ENCODE results near the gene MAFF. TPM values are rescaled to one million over a fixed set of nuclear protein-coding genes. Genes with fewer than 3 reads are reported as not detected.

The MAFF gene
- total RNA-seq, 1 experiment from 2014 or later: 6.4 TPM

DNA sequence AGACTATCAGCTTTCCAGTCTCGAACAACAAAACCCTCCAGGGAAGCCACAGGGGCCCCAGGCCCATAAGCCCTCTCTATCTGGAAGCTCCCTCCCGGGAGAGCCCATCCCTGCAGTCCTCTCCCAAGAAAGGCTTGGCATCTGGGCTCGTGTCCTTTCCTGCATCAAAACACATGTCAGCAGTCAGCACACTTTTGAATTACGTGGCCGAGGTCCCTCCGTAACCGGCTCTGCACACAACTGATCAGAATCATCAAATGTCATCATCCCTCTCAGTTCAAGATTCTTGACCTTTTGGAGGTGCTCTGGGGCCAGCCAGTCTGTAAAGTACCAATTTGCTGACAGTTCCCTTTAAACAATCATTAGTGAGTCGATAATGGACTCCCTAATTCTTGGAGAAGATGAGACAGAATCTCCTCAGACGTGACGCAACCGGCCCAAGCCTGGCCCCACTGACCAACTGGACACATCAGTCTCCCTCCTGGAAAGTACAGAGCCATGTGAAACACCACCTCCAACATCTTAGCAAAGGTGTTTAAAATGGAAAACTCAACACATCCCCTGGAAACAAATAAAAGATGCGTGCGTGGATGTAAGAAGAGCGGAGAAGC, 33.6 kb downstream of the MAFF start:
- BruUV-seq (replicated peaks): no TSS peak

DNA sequence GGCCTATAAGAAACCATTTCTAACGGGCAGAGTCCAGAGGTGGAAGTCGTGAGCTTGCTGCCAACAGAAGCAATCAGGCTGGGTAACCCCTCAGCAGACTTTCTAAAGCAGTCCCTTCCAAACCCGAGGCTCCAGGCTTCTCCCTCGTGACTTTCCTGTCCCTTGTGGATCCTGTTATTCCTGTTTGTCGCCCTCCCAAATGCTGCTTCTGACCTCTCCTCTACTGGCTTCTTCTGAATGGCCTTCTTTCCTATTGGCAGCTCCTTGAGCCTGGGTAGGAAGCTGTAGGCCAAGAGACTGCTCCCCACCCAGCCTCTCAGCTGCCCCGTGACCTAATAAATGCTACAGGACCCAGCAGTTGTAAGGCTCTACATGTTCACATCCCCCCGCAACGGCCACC, 35.0 kb downstream of the MAFF start:
- Histone ChIP-seq H3K27me3 (ENCODE audit: control insufficient read depth, insufficient read depth, low read length) (no peaks in the 10 kb centered on the region), H3K9me3 (ENCODE audit: control insufficient read depth, insufficient read depth, low read depth, low read length) (no peaks in the 10 kb centered on the region), H3K27ac (ENCODE audit: low read length) (no peak overlapping the region), H3K4me3 (ENCODE audit: low read depth in 2 of 2, low read length in 2 of 2) (no peak overlapping the region), H3K36me3 (ENCODE audit: control insufficient read depth, insufficient read depth, low read length) (no peaks in the 10 kb centered on the region), H3K4me1 (ENCODE audit: control insufficient read depth, insufficient read depth, low read length) (peaks cover 7% of the 10 kb centered on the region; the same call in 1 of the 2 replicates)
- intact Hi-C loops (cut with micrococcal nuclease; ENCODE audit: unreplicated experiment): no loop called here
- ChIA-PET CTCF (no interaction called here), POLR2A (no interaction called here)
- DNase-seq (ENCODE audit: low read depth, low spot score) (no peak), ATAC-seq (no peak)
- in situ Hi-C loops (cut with HindIII; ENCODE audit: low pct_unique_long_range_greater_than_20kb, low sequenced_read_pairs): no loop called here
- no peak for TF ChIP-seq POLR2AphosphoS5 (IDR thresholded peaks at IDR 0.05; ENCODE audit: low read depth, low read length)
- no peak for TF ChIP-seq TCF7L2 (IDR thresholded peaks at IDR 0.05; ENCODE audit: low read depth, low read length)
- TF ChIP-seq SIN3A (IDR thresholded peaks at IDR 0.05; ENCODE audit: borderline replicate concordance, insufficient read depth, low read depth, low read length): no peak
- TF ChIP-seq, protein P1, sequence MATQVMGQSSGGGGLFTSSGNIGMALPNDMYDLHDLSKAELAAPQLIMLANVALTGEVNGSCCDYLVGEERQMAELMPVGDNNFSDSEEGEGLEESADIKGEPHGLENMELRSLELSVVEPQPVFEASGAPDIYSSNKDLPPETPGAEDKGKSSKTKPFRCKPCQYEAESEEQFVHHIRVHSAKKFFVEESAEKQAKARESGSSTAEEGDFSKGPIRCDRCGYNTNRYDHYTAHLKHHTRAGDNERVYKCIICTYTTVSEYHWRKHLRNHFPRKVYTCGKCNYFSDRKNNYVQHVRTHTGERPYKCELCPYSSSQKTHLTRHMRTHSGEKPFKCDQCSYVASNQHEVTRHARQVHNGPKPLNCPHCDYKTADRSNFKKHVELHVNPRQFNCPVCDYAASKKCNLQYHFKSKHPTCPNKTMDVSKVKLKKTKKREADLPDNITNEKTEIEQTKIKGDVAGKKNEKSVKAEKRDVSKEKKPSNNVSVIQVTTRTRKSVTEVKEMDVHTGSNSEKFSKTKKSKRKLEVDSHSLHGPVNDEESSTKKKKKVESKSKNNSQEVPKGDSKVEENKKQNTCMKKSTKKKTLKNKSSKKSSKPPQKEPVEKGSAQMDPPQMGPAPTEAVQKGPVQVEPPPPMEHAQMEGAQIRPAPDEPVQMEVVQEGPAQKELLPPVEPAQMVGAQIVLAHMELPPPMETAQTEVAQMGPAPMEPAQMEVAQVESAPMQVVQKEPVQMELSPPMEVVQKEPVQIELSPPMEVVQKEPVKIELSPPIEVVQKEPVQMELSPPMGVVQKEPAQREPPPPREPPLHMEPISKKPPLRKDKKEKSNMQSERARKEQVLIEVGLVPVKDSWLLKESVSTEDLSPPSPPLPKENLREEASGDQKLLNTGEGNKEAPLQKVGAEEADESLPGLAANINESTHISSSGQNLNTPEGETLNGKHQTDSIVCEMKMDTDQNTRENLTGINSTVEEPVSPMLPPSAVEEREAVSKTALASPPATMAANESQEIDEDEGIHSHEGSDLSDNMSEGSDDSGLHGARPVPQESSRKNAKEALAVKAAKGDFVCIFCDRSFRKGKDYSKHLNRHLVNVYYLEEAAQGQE (IDR thresholded peaks at IDR 0.05; ENCODE audit: insufficient read depth in 1 of 2, low read depth in 2 of 2, low read length in 1 of 2): no peak
- BruUV-seq (replicated peaks): no TSS peak

More for the DNA sequence above, 33.6 kb downstream of the MAFF start:
- intact Hi-C loops (cut with micrococcal nuclease; ENCODE audit: unreplicated experiment) (no loop called here), in situ Hi-C loops (cut with HindIII; ENCODE audit: low pct_unique_long_range_greater_than_20kb, low sequenced_read_pairs) (no loop called here)
- Histone ChIP-seq H3K4me1 (ENCODE audit: control insufficient read depth, insufficient read depth, low read length) (no peaks in the 10 kb centered on the region), H3K9me3 (ENCODE audit: control insufficient read depth, insufficient read depth, low read depth, low read length) (no peaks in the 10 kb centered on the region), H3K27me3 (ENCODE audit: control insufficient read depth, insufficient read depth, low read length) (no peaks in the 10 kb centered on the region), H3K27ac (ENCODE audit: low read length) (no peak overlapping the region), H3K4me3 (ENCODE audit: low read depth in 2 of 2, low read length in 2 of 2) (no peak overlapping the region), H3K36me3 (ENCODE audit: control insufficient read depth, insufficient read depth, low read length) (no peaks in the 10 kb centered on the region)
- DNase-seq (ENCODE audit: low read depth, low spot score) (no peak), ATAC-seq (no peak)
- TF ChIP-seq SIN3A (IDR thresholded peaks at IDR 0.05; ENCODE audit: borderline replicate concordance, insufficient read depth, low read depth, low read length): no peak
- TF ChIP-seq POLR2AphosphoS5 (IDR thresholded peaks at IDR 0.05; ENCODE audit: low read depth, low read length): no peak
- no peak for TF ChIP-seq TCF7L2 (IDR thresholded peaks at IDR 0.05; ENCODE audit: low read depth, low read length)
- TF ChIP-seq, protein P1 (IDR thresholded peaks at IDR 0.05; ENCODE audit: insufficient read depth in 1 of 2, low read depth in 2 of 2, low read length in 1 of 2): no peak
- TF ChIP-seq, protein P2, sequence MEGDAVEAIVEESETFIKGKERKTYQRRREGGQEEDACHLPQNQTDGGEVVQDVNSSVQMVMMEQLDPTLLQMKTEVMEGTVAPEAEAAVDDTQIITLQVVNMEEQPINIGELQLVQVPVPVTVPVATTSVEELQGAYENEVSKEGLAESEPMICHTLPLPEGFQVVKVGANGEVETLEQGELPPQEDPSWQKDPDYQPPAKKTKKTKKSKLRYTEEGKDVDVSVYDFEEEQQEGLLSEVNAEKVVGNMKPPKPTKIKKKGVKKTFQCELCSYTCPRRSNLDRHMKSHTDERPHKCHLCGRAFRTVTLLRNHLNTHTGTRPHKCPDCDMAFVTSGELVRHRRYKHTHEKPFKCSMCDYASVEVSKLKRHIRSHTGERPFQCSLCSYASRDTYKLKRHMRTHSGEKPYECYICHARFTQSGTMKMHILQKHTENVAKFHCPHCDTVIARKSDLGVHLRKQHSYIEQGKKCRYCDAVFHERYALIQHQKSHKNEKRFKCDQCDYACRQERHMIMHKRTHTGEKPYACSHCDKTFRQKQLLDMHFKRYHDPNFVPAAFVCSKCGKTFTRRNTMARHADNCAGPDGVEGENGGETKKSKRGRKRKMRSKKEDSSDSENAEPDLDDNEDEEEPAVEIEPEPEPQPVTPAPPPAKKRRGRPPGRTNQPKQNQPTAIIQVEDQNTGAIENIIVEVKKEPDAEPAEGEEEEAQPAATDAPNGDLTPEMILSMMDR (IDR thresholded peaks at IDR 0.05): no peak
- ChIA-PET CTCF (no interaction called here), POLR2A (no interaction called here)

Data from Panc1 (cell line).